Measurements from ENCODE around the gene CATSPERZ.
"Not testable (repeated sequence)": the region's sequence is repeated elsewhere in the genome, so short reads cannot be mapped to it uniquely, and the experiment has no call there.

The CATSPERZ gene

DNA sequence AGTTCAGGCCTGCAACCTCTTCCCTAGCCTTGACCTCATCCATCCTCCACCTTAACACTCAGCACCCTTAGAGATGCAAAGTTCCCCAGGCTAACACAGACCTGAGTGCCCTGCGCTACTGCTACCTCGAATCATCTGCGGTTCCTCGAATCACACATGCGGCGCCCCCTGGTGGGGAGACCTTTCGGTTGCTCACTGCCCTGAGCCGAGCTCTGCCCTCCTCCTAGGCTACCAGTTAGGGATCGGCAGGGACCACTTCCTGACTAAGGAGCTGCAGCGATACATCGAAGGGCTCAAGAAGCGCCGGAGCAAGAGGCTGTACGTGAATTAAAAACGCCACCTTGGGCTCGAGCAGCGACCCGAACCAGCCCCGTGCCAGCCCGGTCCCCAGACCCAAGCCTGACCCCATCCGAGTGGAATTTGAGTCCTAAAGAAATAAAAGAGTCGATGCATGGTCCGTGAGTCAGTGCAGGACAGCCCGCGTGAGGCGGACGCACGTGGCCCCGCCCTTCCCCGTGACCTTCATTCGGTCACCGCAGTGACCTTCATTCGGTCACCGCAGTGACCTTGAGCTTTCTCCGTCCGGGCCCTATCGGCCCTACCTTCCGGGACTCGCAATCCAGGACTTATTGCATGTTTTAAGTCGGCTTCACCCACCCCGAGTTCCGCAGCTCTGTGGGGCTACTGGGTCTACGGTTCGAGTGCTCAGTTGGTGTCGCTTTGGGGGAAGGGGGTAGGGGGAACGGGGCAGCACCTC lies 4.3 kb downstream of the CATSPERZ start:
- DNase-seq = peak; percentile 97

DNA sequence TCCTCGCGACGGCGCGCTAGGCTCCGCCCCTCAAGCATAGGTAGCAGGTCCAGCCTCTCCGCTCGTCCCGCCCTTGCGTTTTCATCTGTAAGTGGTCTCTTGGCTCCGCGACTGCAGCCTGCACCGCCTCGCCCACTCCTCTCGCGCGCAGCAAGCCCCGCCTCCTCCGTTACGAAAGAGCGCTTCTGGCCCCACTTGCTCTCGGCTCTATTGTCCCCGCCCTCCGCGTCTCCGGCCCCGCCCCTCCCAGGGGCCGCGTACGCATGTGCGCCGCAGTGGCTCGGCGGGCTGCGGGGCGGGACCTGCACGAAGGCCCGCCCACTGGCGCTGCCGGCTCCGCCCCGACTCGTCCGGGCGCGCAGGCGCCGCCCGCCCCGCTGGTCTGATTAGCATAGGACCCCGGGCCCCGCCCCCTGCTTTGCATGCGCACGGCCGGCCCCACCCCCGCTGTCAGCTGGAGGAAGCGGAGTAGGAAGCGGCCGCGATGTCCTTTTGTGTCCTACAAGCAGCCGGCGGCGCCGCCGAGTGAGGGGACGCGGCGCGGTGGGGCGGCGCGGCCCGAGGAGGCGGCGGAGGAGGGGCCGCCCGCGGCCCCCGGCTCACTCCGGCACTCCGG lies 5.0 kb downstream of the CATSPERZ start, which contains the start of gene ESRRA:
Gene ESRRA, plus strand, starts transcription at position 450 of the 616 bp plus-strand sequence. CDS start 1,656 bp downstream, outside the sequence.
- peak; percentile 100 for DNase-seq

DNA sequence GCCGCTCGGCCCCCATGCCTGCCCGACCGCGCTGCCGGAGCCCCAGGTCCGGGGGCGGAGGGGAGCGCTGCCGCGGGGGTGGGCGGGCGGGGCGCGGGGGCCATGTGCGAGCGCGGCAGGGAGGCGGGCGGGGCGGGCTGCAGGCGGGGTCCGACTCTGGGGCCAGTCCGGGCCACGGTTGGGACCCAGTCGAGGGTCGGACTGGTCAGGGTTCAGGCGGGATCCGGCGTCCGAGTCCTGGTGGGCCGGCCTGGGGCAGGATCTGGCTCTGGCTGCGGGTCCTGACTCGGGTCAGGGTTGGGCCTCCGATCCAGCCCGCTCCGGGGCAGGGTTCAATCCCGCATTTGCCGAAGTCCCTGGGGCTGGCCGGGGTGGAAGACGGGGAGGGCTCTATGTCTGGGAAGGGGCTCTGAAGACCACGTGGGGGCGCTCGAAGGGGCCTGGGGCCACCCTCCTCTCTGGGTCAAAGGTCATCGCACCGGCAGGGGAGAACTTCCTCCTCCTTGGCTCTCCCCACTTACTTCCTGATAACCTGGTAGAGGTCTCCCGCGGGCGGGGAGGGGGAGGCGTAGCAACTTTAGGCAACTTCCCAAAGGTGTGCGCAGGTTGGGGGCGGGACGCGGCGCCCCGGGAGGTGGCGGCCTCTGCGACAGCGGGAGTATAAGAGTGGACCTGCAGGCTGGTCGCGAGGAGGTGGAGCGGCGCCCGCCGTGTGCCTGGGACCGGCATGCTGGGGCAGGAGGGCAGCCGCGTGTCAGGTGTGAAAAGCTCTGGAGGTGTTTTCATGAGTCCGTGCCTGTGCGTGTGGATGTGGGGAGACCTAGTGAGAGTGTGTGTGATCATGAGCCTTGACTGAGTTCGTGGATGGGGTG lies 5.8 kb downstream of the CATSPERZ start:
- DNase-seq = peak; percentile 65

DNA sequence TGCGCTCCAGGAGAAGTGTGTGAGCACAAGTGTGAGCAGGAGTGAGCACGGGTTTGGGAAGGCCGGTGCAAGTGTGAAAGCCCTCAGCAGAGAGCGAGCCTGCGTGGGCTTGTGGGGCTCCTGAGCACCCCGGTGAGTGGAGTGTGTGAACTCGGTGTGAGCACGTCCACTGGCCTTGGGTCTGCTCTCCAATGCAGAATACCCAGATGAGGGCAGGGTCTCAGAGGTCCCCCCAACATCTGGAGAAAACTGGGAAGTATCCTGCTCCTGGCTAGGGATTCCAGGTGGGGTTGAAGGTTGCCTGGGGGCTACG lies 6.4 kb downstream of the CATSPERZ start:
- no peak for DNase-seq

DNA sequence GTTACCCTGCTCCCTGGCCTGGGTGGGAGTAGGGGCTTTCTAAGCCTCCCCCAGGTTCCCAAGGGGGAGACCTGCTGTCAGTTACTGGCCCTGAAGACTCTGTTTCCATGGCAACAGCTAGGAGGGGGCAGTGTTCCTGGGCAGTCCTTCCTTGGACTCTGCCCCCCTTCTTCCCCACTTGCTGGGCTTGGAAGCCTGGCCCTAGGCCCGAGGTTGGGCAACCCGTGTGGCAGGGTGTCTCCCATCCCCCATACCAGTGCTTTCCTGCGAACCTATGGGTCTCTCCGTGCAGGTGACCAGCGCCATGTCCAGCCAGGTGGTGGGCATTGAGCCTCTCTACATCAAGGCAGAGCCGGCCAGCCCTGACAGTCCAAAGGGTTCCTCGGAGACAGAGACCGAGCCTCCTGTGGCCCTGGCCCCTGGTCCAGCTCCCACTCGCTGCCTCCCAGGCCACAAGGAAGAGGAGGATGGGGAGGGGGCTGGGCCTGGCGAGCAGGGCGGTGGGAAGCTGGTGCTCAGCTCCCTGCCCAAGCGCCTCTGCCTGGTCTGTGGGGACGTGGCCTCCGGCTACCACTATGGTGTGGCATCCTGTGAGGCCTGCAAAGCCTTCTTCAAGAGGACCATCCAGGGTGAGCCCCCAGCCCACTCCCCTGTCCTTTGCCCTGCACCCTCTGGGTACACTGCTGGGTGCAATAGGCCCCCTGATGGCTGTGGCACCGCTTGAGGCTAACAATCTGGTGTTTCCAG lies 6.9 kb downstream of the CATSPERZ start:
- no peak for DNase-seq

DNA sequence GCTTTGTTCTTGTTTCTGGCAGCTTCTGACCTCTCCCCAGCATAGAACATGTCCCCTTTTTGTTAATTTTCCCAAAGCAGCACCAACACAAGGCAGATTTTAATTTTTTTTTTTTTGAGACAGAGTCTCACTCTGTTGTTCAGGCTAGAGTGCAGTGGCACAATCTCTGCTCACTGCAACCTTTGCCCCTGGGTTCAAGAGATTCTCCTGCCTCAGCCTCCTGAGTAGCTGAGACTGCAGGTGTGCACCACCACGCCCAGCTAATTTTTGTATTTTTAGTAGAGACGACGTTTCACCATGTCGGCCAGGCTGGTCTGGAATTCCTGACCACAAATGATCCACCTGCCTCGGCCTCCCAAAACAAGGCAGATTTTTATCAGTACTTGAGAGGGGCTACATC lies 7.6 kb downstream of the CATSPERZ start:
- DNase-seq = not testable (repeated sequence)

DNA sequence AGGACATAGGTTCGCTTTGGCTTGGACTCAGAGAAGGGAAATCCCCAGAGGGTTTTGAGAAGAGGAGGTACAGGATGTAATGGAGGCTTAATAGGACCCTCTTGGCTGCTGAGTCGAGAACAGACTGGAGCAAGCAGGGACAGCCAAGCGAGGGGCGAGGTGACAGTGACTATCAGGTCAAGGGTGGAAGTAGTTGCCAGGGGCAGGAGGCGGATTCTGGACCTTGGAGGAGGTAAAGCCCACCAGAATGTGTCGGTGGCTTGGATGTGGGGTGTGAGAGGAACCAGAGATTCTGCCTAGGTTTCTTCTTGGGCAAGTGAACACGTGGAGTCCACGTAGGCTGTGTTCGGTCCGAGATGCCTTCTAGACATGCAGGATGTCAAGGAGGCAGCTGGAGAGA lies 12.8 kb downstream of the CATSPERZ start:
- no peak for DNase-seq

DNA sequence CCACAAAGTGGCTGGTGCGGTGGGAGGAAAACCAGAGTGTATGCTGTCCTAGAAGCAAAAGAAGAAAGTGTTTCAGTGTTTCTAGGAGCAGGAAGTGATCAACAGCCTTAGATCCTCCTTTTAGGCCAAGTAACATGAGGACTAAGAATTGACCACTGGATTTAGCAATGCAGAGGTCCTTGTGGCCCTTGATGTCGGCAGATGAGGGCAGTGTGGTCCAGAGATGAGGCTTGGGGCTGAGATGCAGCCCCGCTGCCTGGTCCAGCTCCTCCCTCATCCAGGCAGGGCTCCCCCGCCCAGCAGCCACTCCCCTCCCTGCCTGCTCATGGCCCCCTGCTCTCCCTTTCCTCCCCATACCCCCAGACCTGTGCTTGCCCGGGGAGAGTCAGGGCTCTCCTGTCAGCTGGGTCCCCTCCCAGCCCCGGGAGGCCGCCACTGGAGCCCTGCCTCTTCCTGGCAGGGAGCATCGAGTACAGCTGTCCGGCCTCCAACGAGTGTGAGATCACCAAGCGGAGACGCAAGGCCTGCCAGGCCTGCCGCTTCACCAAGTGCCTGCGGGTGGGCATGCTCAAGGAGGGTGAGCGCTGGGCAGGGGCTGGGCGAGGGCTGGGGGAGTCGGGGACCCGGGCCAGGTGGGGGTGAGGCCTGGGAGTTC lies 13.5 kb downstream of the CATSPERZ start:
- no peak for DNase-seq

DNA sequence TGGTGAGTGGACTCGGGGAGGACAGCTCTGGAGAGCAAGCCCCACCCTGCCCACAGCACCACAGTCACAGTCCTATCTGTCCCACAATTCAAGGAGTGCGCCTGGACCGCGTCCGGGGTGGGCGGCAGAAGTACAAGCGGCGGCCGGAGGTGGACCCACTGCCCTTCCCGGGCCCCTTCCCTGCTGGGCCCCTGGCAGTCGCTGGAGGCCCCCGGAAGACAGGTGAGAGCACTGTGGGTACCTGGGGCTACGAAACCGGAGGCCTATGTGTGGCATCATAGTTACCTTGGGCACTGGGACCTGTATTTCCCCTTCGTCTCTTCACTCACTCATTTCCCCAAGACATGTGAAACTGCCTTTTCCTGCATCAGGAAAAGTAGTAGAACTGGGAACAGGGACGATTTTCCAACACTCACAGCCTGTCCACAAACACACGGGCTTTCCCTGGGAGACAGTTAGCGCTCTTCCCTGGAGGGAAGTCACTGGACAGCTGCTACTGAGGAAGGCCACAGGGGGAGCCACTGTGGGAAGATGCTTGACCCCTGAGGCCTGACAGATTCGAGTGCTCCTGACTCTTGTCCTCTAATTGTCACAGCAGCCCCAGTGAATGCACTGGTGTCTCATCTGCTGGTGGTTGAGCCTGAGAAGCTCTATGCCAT lies 14.1 kb downstream of the CATSPERZ start:
- no peak for DNase-seq

DNA sequence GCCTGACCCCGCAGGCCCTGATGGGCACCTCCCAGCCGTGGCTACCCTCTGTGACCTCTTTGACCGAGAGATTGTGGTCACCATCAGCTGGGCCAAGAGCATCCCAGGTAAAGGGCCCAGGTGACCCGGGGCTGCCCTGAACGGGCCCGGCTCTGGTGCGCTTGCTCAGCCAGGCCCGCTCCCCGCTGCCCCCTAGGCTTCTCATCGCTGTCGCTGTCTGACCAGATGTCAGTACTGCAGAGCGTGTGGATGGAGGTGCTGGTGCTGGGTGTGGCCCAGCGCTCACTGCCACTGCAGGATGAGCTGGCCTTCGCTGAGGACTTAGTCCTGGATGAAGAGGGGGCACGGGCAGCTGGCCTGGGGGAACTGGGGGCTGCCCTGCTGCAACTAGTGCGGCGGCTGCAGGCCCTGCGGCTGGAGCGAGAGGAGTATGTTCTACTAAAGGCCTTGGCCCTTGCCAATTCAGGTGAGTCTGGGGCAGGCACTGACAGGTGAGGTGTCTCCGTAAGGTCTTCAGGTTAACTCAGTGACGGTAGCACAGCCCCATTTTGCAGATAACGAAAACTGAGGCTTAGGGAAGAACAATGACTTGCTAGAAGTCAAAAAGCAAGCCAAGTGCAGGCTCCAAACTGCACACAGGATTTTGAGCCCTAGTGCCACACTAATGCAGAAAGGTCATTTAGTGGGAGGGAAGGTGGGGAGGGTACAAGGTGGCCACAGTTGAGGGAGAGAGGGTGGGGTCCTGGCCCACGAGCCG lies 14.8 kb downstream of the CATSPERZ start:
- DNase-seq = no peak

DNA sequence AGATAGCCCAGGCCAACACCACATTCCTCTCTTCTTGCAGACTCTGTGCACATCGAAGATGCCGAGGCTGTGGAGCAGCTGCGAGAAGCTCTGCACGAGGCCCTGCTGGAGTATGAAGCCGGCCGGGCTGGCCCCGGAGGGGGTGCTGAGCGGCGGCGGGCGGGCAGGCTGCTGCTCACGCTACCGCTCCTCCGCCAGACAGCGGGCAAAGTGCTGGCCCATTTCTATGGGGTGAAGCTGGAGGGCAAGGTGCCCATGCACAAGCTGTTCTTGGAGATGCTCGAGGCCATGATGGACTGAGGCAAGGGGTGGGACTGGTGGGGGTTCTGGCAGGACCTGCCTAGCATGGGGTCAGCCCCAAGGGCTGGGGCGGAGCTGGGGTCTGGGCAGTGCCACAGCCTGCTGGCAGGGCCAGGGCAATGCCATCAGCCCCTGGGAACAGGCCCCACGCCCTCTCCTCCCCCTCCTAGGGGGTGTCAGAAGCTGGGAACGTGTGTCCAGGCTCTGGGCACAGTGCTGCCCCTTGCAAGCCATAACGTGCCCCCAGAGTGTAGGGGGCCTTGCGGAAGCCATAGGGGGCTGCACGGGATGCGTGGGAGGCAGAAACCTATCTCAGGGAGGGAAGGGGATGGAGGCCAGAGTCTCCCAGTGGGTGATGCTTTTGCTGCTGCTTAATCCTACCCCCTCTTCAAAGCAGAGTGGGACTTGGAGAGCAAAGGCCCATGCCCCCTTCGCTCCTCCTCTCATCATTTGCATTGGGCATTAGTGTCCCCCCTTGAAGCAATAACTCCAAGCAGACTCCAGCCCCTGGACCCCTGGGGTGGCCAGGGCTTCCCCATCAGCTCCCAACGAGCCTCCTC lies 15.7 kb downstream of the CATSPERZ start:
- not testable (repeated sequence) for DNase-seq

DNA sequence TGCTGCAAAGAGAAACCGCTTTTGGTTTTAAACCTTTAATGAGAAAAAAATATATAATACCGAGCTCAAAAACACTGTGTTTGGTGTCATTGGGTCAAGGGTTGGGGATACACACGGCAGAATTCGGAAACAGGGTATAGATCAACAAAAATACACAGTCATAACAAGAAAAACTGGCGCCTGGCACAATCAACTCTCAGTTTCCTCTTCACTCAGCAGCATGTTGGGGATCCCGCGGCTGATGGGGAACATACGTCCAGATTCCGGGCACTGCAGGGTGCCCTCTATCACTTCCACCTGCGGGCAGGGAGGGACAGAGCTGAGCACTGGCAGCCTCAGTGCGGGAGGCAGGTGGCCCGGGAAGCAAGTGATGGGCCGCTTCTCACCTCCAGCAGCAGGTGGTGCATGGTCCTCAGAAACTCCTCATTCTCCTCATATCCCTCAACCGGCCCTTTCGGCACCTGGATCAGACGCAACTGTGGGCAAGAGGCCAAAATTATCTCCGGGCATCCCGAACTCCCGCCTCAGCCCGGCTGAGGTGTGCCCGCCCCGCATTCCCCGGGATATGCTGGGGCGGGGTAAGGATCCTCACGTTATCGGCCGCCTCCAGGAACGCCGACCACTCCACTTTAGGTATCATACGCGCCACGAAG lies 16.6 kb downstream of the CATSPERZ start:
- no peak for DNase-seq

DNA sequence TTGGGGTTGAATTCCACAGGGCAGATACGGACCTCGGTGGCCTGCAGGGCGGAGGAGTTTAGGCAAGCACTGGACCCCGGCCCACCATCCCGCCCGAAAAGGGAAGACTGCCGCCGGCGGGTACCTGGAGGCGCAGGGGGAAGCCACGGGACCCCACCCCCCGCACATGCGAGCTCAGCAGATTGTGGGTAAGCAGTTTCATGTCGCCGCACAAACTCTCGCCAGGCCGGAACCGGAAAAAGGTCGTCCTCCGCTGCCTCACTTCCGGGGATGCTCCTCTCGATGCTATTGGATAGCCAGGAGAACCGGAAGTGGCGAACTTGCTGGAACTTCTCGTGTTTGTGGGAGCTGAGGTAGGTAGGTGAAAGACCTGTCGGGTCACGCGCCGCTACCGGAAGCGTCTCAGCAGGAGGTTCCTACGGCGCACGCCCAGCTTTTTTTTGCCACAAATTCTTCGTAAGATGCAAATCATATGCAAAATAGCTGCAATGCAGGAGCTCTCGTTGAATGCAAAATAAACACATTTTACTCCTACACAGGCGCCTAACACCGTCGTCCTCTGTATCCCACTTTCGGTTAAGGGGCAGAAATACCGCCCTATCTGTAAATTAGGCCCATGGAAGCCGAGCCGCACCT lies 17.3 kb downstream of the CATSPERZ start, which contains the start of gene TRMT112:
Gene TRMT112, minus strand, starts transcription at position 235 of the 636 bp plus-strand sequence. Its CDS starts 33 bp downstream, at position 202.
- DNase-seq = peak; percentile 91

DNA sequence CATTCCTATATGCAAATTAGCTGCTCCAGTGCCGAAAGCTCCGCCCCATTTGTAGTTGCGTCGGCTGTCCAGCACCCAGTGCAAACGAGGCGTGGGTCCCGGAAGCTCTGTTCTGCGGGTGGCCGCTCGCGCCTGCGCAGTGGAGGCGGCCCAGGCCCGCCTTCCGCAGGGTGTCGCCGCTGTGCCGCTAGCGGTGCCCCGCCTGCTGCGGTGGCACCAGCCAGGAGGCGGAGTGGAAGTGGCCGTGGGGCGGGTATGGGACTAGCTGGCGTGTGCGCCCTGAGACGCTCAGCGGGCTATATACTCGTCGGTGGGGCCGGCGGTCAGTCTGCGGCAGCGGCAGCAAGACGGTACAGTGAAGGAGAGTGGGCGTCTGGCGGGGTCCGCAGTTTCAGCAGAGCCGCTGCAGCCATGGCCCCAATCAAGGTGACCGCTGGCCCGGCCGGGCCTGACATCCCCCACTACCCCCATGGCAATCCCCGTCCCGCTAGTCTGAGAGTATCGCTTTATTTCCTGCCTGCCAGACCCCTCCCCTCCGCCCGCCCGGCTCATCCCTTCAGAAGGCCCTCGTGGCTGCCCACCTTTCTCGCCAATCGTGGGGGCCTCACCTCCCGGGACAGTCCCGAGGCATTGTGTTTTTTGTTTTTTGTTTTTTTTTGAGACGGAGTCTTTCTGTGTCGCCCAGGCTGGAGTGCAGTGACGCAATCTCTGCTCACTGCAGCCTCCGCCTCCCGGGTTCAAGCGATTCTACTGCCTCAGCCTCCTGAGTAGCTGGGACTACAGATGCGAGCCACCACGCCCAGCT lies 18.0 kb downstream of the CATSPERZ start, which contains the start of gene PRDX5:
Gene PRDX5, plus strand, starts transcription at position 161 of the 805 bp plus-strand sequence. Its CDS starts 95 bp downstream, at position 256.
- peak; percentile 92 for DNase-seq

DNA sequence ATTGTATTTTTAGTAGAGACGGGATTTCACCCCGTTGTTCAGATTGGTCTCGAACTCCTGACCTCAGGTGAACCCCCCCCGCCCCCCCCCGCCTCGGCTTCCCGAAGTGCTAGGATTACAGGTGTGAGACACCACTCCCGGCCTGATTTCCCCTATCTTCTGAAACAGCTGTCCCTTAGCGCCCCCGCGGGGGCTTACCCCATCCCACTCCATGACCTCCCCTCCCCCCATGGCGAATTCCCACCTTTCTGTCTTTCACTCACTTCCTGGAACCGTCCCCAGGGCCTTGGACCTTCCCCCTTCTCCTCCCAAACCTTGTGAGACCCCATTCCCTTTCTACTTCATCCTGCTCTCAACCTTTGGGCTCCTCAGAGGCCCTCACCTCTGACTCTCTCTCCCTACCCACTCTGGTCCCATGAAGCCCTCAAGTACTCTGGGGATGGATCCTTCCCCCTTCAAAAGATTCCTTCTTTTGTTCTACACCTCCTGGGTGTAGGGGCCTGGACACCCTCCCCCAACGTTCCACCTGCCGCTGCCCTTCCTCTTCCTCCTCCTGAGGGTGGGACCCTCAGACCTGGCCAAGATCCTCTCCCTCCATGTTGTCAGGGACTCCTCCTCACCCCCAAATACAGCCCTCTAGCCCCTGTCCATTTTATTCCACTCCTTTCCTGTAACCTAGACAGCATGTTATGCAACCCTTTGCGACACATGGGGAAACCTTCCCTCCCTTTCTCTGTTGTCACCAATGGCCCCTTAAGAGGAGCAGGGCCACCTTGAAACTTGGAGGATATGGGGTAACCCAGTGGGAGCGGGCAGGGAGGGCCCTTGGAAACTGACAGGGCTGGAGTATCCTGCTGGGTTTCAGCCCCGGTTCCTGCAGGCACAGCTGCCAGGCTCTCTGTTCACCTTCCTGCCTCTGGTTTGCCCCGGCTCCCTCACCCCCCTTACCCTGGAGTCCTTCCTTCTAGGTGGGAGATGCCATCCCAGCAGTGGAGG lies 18.9 kb downstream of the CATSPERZ start:
- DNase-seq = no peak

DNA sequence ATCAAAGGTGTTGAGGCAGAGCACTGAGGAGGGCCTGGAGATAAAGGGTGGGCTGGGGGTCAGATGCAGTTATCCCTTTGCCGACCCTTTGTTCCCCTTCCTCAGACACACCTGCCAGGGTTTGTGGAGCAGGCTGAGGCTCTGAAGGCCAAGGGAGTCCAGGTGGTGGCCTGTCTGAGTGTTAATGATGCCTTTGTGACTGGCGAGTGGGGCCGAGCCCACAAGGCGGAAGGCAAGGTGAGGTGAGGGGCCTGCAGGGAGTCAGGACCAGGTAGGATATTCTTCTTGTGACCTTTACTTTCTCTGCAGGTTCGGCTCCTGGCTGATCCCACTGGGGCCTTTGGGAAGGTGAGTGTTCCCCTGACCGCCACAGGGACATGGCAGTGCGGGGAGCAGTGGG lies 20.4 kb downstream of the CATSPERZ start:
- no peak for DNase-seq

All from stimulated activated CD4-positive, alpha-beta T cell treated with anti-CD3 and anti-CD28 coated beads, Interleukin-12 subunit alpha, Interleukin-12 subunit beta, amount 100 ng/mL, for 4 hours (primary cell).